Retinal pigment epithelial cell (primary cell): Measurements from ENCODE around the gene TFAP2C.

Experiments used
- DNase-seq: peaks from one replicate; pipeline ENCODE4 v3.0.0-alpha.2; 2010; ENCODE audit warnings: low read depth
- H3K4me3 ChIP-seq: 2 replicates; pipeline ENCODE4 v1.5.1; 2011; ENCODE audit warnings: mild to moderate bottlenecking, low read length, control low read depth, moderate library complexity
- CTCF ChIP-seq: conservative IDR thresholded peaks from 2 replicates; pipeline ENCODE4 v1.5.1; 2011; ENCODE audit warnings: low read depth, low read length, control low read depth, inconsistent platforms

TFAP2C gene

GRCh38 chr20:56605261-56605996, 23.7 kb upstream of the TFAP2C start:
- no peak overlapping the region for H3K4me3 ChIP-seq
- DNase-seq, result no peak
- TF ChIP-seq CTCF, result no peak

- no peak for DNase-seq
- H3K4me3 ChIP-seq, result no peak overlapping the region
- no peak for TF ChIP-seq CTCF
Observed at GRCh38 chr20:56606174-56606945, 22.7 kb upstream of the TFAP2C start.

GRCh38 chr20:56607061-56607704, 21.9 kb upstream of the TFAP2C start:
- no peak overlapping the region for H3K4me3 ChIP-seq
- TF ChIP-seq CTCF, result no peak
- no peak for DNase-seq

GRCh38 chr20:56608376-56608775, 20.7 kb upstream of the TFAP2C start:
- DNase-seq, result no peak
- no peak overlapping the region for H3K4me3 ChIP-seq
- TF ChIP-seq CTCF, result no peak

- DNase-seq, result no peak
- no peak overlapping the region for H3K4me3 ChIP-seq
- TF ChIP-seq CTCF, result no peak
Observed at GRCh38 chr20:56609321-56609720, 19.8 kb upstream of the TFAP2C start.

- no peak overlapping the region for H3K4me3 ChIP-seq
- TF ChIP-seq CTCF, result no peak
- DNase-seq, result no peak
Observed at GRCh38 chr20:56610098-56610497, 19.0 kb upstream of the TFAP2C start.
